ENCODE results near the gene SYCE3.

Gene SYCE3

GRCh38 chr22:50599816-50600455 is 37.2 kb upstream of the SYCE3 start:
- peak; percentile 33 for DNase-seq

- no peak for DNase-seq
Measured at GRCh38 chr22:50597097-50597496, 34.4 kb upstream of the SYCE3 start.

GRCh38 chr22:50595189-50595588 is 32.5 kb upstream of the SYCE3 start:
- no peak for DNase-seq

GRCh38 chr22:50587407-50587806 is 24.7 kb upstream of the SYCE3 start:
- no peak for DNase-seq

- DNase-seq: no peak
Measured at GRCh38 chr22:50586416-50586815, 23.7 kb upstream of the SYCE3 start.

GRCh38 chr22:50585781-50586180 is 23.1 kb upstream of the SYCE3 start:
- no peak for DNase-seq

GRCh38 chr22:50585238-50585637 is 22.5 kb upstream of the SYCE3 start:
- DNase-seq: no peak

- DNase-seq: no peak
Measured at GRCh38 chr22:50584106-50585096, 21.7 kb upstream of the SYCE3 start.

- DNase-seq: no peak
Measured at GRCh38 chr22:50583294-50583861, 20.7 kb upstream of the SYCE3 start.

GRCh38 chr22:50582493-50583293 is 20.0 kb upstream of the SYCE3 start, which contains the start of gene CHKB:
Gene CHKB, minus strand, starts transcription at chr22:50582849. Its CDS starts 68 bp downstream, at chr22:50582781.
- DNase-seq: peak; percentile 98

- peak; percentile 22 for DNase-seq
Measured at GRCh38 chr22:50581950-50582492, 19.3 kb upstream of the SYCE3 start.

GRCh38 chr22:50581031-50581949 is 18.6 kb upstream of the SYCE3 start:
- no peak for DNase-seq

GRCh38 chr22:50579752-50580151 is 17.0 kb upstream of the SYCE3 start:
- DNase-seq: no peak

- no peak for DNase-seq
Measured at GRCh38 chr22:50578776-50579310, 16.1 kb upstream of the SYCE3 start.

- no peak for DNase-seq
Measured at GRCh38 chr22:50577987-50578775, 15.5 kb upstream of the SYCE3 start, which contains the start of gene CPT1B. Gene CPT1B, minus strand, starts transcription at chr22:50578427. Its CDS starts 512 bp downstream, at chr22:50577915.

GRCh38 chr22:50577697-50577986 is 14.9 kb upstream of the SYCE3 start:
- no peak for DNase-seq

GRCh38 chr22:50576806-50577696 is 14.3 kb upstream of the SYCE3 start:
- no peak for DNase-seq

GRCh38 chr22:50576070-50576469 is 13.4 kb upstream of the SYCE3 start:
- DNase-seq: no peak

GRCh38 chr22:50575426-50575941 is 12.8 kb upstream of the SYCE3 start:
- no peak for DNase-seq

Data from stimulated activated naive CD4-positive, alpha-beta T cell treated with Interleukin-2 at 50 U/mL for 16 hours (primary cell).